Duodenal mucosa (tissue), 2 donors: ENCODE data around the gene PEAK3.

Experiments
- H3K27ac ChIP-seq: one replicate; pipeline ENCODE4 v1.7.0; 2013; ENCODE audit warnings: low read depth, low read length
- H3K27me3 ChIP-seq, 2 donors: one replicate each; pipeline ENCODE4 v1.7.0; 2013; ENCODE audit warnings: low read length in 2 of 2, control low read depth in 1 of 2; ENCODE audit not compliant: insufficient read depth in 2 of 2, control insufficient read depth in 1 of 2
- H3K36me3 ChIP-seq, 2 donors: one replicate each; pipeline ENCODE4 v1.7.0; 2013; ENCODE audit warnings: low read length in 2 of 2, control low read depth in 1 of 2; ENCODE audit not compliant: insufficient read depth in 2 of 2, control insufficient read depth in 1 of 2
- H3K4me1 ChIP-seq, 2 donors: one replicate each; pipeline ENCODE4 v1.7.0; 2013; ENCODE audit warnings: low read length in 2 of 2, control low read depth in 1 of 2; ENCODE audit not compliant: insufficient read depth in 2 of 2, control insufficient read depth in 1 of 2
- H3K4me3 ChIP-seq, 2 donors: one replicate each; pipeline ENCODE4 v1.7.0; 2013; ENCODE audit warnings: low read length in 2 of 2, low read depth in 1 of 2
- H3K9ac ChIP-seq, 2 donors: one replicate each; pipeline ENCODE4 v1.7.0; 2013; ENCODE audit warnings: low read length in 2 of 2, low read depth in 1 of 2
- H3K9me3 ChIP-seq, 2 donors: one replicate each; pipeline ENCODE4 v1.7.0; 2013; ENCODE audit warnings: low read length in 2 of 2, control low read depth in 1 of 2; ENCODE audit not compliant: control insufficient read depth in 1 of 2

The PEAK3 gene

DNA sequence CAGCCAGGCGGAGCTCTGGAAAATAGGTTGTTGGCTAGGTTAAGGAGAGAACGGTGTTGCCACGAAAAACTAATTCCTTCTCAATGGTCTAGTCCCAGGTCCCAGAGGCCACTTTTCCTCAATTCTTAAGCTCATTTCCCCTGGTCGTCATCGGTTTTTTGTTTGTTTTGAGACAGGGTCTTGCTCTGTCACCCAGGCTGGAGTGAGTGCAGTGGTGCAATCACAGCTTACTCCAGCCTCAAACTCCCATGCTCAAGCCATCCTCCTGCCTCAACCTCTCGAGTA, 44.2 kb downstream of the PEAK3 start:
- Histone ChIP-seq H3K36me3 (peaks cover 0 to 16% of the 10 kb centered on the region in 2 donors), H3K27me3 (no peaks in the 10 kb centered on the region), H3K27ac (no peak overlapping the region), H3K4me3 (peak overlapping the region; percentile 67 to 82), H3K9me3 (no peaks in the 10 kb centered on the region), H3K4me1 (peaks cover 68 to 79% of the 10 kb centered on the region in 2 donors), H3K9ac (peak overlapping the region; percentile 83 to 98)

DNA sequence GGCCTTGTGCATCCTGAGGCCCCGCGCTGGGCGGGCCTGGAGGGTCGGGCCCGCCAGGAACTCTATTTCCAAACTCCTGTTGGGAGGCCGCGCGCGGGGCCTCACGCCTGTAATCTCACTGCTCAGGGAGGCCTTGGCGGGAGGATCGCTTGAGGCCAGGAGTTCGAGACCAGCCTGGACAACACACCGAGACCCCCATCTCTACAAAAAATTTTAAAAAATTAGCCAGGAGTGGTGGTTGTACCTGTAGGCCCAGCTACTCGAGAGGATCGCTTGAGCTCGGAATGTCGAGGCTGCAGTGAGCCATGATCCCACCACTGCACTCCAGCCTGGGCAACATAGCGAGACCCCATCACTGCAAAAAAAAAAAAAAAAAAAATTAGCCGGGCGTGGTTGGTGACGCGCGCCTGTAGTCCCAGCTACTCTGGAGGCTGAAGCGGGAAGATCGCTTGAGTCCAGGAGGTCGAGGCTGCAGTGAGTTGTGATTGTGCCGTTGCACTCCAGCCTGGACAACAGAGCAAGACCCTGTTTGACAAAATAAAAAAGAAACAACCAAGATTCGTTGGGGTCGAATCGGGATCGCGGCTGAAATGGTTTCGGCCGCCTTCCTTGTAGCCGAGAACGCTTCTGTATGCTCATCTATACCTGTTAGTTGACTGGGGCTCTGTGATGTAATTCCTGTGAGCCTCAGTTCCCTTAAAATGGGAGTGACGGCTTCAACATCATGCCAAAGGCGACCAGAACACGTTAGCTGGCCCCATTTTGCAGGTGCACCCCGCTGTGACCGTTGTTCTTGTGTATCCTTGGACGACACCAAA, 44.7 kb downstream of the PEAK3 start:
- H3K9me3 ChIP-seq: no peaks in the 10 kb centered on the region
- peaks cover 0 to 21% of the 10 kb centered on the region in 2 donors for H3K36me3 ChIP-seq

DNA sequence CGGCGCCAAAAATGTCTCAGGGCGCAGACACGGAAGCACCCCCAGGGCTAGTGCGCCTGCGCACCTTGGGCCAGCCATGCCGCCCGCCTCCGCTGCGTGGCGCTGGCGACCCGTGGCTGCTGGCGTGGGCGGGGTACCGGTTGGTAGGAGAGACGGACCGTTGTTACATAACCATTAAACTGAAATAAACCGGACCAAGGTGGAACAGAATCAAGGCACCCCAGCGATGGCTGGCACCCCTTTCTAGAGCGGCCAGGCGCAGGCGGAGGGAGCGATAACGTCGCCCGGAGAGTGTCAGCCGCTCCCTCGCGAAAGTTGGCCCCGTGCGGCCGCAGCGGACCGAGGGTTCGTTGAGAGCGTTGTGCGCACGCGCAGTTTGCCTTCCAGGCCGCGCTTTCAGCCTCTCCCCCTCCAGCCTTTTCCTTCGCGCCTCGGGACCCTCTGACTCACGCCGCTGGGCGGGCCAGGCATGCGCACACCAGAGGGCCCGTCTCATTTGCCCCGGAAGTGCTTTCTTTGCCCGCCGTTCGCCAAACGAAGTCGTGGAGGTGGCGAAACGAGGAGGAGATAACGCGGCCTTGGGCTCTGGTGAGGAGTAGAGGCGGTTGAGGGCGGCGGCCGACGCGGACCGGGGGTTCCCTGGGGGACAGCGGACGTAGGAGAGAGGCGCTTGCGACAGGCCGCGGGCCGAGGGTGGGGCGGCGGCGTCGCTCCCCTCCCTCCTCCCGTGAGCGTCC, 45.5 kb downstream of the PEAK3 start, which contains the start of the genes PLEKHJ1 and SF3A2:
Gene PLEKHJ1 (minus strand): TSS at position 16 of the 737 bp plus-strand sequence. CDS start 81 bp downstream, outside the sequence.
Gene SF3A2 (plus strand): TSS at position 511 of the 737 bp plus-strand sequence. CDS start 6,595 bp downstream, outside the sequence.
- H3K9ac ChIP-seq: peak within 1 kb of the TSS; percentile 83 to 98
- peak within 1 kb of the TSS; percentile 67 to 82 for H3K4me3 ChIP-seq
- peak within 1 kb of the TSS; percentile 100 for H3K27ac ChIP-seq
- H3K36me3 ChIP-seq: peaks cover 0 to 24% of the 10 kb centered on the region in 2 donors
- H3K4me1 ChIP-seq: peaks cover 55 to 70% of the 10 kb centered on the region in 2 donors
- no peaks in the 10 kb centered on the region for H3K27me3 ChIP-seq
- no peaks in the 10 kb centered on the region for H3K9me3 ChIP-seq

More for the DNA sequence above, 44.7 kb downstream of the PEAK3 start:
- peaks cover 63 to 73% of the 10 kb centered on the region in 2 donors for H3K4me1 ChIP-seq
- peak overlapping the region; percentile 83 to 98 for H3K9ac ChIP-seq
- H3K4me3 ChIP-seq: peak overlapping the region; percentile 67 to 82
- peak overlapping the region; percentile 100 for H3K27ac ChIP-seq
- H3K27me3 ChIP-seq: no peaks in the 10 kb centered on the region

DNA sequence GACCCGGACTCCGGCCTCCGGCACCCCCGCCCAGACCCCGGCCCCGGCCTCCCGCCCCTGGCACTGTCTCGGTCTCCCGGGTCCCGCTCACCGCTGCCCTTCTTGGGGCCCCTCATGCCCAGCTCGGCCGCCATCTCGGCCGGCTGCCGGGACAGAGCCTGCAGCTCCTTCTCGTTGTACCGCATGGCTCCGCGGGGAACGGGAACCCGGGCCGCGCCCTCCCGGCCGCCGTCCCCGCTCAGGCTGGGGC, 46.0 kb downstream of the PEAK3 start:
- Histone ChIP-seq H3K9me3 (no peaks in the 10 kb centered on the region), H3K36me3 (peaks cover 0 to 29% of the 10 kb centered on the region in 2 donors), H3K4me1 (peaks cover 50 to 68% of the 10 kb centered on the region in 2 donors), H3K27ac (peak overlapping the region; percentile 100), H3K9ac (peak overlapping the region; percentile 57 to 83), H3K4me3 (peak overlapping the region; percentile 57 to 67), H3K27me3 (no peaks in the 10 kb centered on the region)

DNA sequence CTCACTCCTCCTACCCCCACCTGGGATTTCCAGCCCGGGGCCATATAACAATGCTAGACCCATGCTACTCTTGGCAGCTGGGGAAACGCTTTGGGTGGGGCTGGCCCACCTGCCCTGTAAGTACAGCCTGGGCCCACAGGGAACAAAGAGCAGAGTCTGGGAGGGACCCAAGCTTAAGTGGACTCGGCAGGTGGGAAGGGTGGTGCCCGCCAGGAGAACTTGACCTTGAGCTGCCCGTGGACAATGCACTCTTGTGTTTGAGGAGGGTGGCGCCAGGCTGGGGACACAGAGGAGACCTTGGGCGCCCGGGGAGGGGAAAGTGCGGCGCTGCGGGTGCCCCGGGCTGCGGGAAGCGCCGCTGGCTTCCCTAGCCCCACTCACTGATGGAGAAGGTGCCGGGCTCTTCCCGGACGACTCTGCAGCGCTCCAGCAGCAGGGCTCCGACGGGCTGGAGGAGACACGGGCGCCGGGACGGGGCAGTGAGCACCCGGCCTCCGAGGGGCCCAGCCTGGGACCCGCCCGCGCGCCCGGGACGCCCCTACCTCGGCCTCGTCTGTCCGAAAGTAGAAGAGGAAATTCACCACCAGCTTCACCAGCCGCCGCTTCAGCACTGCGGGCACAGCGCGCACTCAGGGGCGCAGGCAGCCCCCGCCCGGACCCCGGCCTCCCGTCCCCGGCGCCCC, 46.5 kb downstream of the PEAK3 start:
- Histone ChIP-seq H3K9ac (peak overlapping the region; percentile 48 to 83), H3K27me3 (no peaks in the 10 kb centered on the region), H3K36me3 (peaks cover 0 to 33% of the 10 kb centered on the region in 2 donors), H3K9me3 (no peaks in the 10 kb centered on the region), H3K27ac (peak overlapping the region; percentile 100), H3K4me1 (peaks cover 45 to 66% of the 10 kb centered on the region in 2 donors), H3K4me3 (peak overlapping the region; percentile 57 to 67)

DNA sequence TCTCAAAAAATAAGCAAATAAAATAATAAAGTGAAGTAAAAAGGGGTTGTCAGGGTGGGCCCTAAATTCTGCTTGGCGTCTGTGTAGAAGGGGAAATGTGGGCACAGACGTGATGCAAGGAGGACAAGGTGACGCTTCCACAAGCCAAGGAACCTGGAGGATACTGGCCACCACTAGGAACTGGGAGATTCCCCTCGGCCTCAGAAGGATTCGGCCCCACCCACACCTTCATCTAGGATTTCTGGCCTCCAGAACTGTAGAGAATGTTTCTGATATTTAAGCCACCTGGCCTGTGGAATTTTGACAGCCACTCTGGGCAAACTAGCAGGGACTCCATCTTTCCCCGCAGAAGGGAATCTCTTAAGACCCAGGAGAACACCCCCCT, 47.0 kb downstream of the PEAK3 start:
- Histone ChIP-seq H3K36me3 (peaks cover 0 to 39% of the 10 kb centered on the region in 2 donors), H3K9ac (peak overlapping the region; percentile 48 to 83), H3K27me3 (no peaks in the 10 kb centered on the region), H3K4me1 (peaks cover 40 to 60% of the 10 kb centered on the region in 2 donors), H3K27ac (peak overlapping the region; percentile 100), H3K9me3 (no peaks in the 10 kb centered on the region), H3K4me3 (peak overlapping the region; percentile 57 to 67)

DNA sequence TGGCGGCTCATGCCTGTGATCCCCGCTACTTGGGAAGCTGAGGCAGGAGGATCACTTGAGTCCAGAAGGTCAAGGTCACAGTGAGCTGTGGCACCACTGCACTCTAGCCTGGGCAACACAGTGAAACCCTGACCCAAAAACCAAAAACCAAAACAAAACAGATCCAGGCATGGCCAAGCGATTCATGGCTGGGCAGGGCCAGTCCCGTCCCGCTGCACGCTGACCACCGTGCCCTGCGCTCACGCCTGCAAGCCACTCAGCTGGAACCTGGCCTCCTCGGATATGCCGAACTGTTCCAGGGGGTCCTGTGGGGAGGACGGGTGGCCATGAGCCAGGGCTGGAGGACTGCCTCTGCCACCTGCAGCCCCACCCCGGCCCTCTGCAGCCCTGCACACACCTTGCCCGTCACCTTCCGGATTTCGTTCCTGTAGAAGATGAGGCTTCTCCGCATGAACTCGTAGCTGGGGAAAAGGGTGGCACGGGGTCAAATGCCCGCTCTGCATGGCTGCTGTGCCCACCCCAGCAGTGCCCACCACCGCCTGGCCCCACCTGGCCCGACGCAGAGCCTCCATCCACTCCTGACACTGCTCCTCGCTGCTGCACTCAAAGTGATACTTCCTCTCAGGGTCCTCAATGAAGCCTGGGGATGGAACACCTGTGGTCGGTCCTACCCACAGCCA, 48.2 kb downstream of the PEAK3 start:
- Histone ChIP-seq H3K27ac (no peak overlapping the region), H3K36me3 (peaks cover 0 to 51% of the 10 kb centered on the region in 2 donors), H3K9me3 (no peaks in the 10 kb centered on the region), H3K4me1 (peaks cover 29 to 53% of the 10 kb centered on the region in 2 donors), H3K4me3 (peak overlapping the region; percentile 23 to 40), H3K27me3 (no peaks in the 10 kb centered on the region), H3K9ac (peak overlapping the region; percentile 29 to 54)

DNA sequence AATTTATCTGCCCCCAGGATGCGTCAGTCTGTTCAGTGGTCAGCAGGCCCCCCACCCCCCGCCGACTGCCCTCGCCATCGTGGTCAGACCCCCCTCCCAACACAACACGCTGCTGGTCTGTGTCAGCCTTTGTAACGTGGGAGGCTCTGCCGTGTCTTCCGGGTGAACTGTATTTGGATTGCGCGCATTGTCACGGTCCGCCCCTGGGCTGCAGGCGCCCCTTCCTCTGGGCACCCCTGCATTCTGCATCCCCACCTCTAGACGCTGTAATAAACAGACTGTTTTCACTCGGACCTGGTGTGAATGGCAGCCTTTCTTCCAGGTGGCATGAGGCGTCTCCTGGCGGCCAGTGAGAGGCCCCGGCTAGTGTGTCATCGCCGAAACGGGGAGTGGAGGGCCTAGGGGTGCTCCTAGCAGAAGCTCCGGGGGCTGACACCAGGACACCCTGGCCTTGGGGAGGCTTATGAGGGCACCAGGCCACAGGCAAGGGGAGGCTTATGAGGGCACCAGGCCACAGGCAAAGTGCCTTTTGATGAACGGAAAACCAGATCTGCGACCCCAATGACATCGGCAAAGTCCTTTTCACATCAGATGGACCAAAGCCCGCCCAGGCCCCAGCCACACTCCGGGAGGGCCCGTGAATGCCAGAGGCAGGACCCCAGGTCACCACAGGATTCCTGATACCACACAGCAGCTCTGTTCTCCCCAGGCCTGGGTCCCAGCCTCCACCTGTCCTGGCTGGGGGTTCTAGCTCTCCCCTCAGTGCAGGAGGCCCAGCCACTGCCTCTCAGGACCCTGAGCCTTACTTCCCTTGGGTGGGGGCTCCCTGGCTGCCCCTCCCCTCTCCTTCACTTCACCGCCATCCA, 49.5 kb downstream of the PEAK3 start:
- Histone ChIP-seq H3K27me3 (no peaks in the 10 kb centered on the region), H3K4me1 (peaks cover 17 to 40% of the 10 kb centered on the region in 2 donors), H3K36me3 (peaks cover 4 to 60% of the 10 kb centered on the region in 2 donors), H3K4me3 (no peak overlapping the region), H3K27ac (no peak overlapping the region), H3K9me3 (no peaks in the 10 kb centered on the region), H3K9ac (no peak overlapping the region)

DNA sequence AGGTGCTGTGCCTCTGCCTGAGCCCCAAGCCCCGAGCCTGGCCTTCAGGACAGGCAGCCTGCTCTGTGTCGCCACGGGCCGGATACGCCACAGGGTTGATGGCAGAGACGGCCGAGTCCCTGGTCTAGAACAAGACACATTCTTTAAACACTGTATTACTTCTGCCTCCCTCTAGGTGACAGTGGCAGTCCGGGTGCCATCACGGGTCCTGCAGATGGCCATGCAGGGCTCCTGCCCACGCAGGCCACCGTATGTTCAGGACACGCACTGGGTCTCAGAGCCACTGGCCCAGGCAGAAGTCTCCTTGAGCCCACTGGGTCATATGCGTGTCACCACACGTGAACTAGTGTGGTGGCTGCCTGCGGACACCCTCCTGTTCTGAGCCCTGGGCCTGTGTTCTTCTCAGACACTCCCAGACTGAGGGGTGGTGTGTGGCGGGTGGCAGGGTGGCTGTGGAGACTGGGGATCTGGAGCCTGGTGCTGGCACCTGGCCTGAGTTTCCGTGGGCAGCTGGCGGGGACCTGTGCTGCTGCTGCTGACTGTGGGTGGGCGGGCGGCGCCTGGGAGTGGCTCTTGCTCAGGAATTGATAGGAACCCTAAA, 50.3 kb downstream of the PEAK3 start:
- Histone ChIP-seq H3K4me3 (no peak overlapping the region), H3K36me3 (peaks cover 4 to 65% of the 10 kb centered on the region in 2 donors), H3K27ac (no peak overlapping the region), H3K9ac (peak overlapping the region in 1 of 2 donors; percentile 18), H3K9me3 (no peaks in the 10 kb centered on the region), H3K27me3 (no peaks in the 10 kb centered on the region), H3K4me1 (peaks cover 14 to 35% of the 10 kb centered on the region in 2 donors)
